ENCODE data around the gene RSAD1.
"Not testable (repeated sequence)": the region's sequence is repeated elsewhere in the genome, so short reads cannot be mapped to it uniquely, and the experiment has no call there.

RSAD1 gene

DNA sequence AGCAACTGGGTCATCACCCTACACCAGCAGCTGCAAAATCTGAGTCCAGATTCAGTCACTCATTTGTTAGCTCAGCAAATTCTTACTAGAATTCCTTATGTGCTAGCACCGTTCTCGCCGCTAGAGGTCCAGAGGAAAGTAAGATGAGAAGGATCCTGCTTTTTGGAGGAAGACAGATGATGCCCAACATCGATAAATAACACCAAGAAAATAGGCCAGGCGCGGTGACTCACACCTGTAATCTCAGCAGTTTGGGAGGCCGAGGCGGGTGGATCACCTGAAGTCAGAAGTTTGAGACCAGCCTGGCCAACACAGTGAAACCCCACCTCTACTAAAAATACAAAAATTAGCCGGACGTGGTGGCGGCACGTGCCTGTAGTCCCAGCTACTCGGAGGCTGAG, 5.9 kb upstream of the RSAD1 start:
- CTCF ChIA-PET, DNase-seq, H3K27ac Mint-ChIP-seq, H3K9me3 Mint-ChIP-seq, H3K4me3 Mint-ChIP-seq, H3K4me1 Mint-ChIP-seq, H3K36me3 Mint-ChIP-seq: not testable (repeated sequence)
- peaks cover 49% of the 10 kb centered on the region for H3K27me3 Mint-ChIP-seq

DNA sequence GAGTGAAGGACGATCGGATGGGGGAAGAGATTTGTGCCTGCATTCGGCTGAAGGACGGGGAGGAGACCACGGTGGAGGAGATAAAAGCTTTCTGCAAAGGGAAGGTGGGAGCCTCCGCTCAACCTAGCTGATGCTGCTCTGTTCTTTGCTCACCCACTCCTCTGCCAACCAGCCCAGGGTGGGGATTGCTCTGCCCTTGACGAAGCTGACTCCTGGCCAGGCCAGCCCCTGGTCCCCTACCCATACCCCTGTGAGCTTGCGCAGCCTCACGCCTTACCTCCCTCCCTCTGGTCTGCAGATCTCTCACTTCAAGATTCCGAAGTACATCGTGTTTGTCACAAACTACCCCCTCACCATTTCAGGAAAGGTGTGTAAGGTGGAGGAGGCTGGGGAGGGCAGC, 4.8 kb upstream of the RSAD1 start:
- no peak overlapping the region for H3K27ac Mint-ChIP-seq
- H3K4me3 Mint-ChIP-seq: no peak overlapping the region
- H3K9me3 Mint-ChIP-seq: no peaks in the 10 kb centered on the region
- peaks cover 6% of the 10 kb centered on the region for H3K4me1 Mint-ChIP-seq
- CTCF ChIA-PET: no interaction called here
- no peaks in the 10 kb centered on the region for H3K36me3 Mint-ChIP-seq
- no peak for DNase-seq
- peaks cover 43% of the 10 kb centered on the region for H3K27me3 Mint-ChIP-seq

DNA sequence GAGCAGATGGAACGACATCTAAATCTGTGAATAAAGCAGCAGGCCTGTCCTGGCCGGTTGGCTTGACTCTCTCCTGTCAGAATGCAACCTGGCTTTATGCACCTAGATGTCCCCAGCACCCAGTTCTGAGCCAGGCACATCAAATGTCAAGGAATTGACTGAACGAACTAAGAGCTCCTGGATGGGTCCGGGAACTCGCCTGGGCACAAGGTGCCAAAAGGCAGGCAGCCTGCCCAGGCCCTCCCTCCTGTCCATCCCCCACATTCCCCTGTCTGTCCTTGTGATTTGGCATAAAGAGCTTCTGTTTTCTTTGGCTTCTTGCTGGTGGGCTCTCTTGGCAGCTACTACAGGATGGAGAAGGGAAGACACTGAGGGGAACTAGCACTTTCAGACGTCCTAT, 4.1 kb upstream of the RSAD1 start:
- H3K4me3 Mint-ChIP-seq: no peak overlapping the region
- CTCF ChIA-PET: interaction anchor here (0.5 to 1.1 kb wide), 4 partner anchors 30 to 1565 kb away, joined by 3 read pairs; no protein-coding TSS in a partner anchor
- peaks cover 9% of the 10 kb centered on the region for H3K4me1 Mint-ChIP-seq
- H3K27me3 Mint-ChIP-seq: peaks cover 37% of the 10 kb centered on the region
- DNase-seq: no peak
- no peaks in the 10 kb centered on the region for H3K36me3 Mint-ChIP-seq
- H3K27ac Mint-ChIP-seq: no peak overlapping the region
- no peaks in the 10 kb centered on the region for H3K9me3 Mint-ChIP-seq

DNA sequence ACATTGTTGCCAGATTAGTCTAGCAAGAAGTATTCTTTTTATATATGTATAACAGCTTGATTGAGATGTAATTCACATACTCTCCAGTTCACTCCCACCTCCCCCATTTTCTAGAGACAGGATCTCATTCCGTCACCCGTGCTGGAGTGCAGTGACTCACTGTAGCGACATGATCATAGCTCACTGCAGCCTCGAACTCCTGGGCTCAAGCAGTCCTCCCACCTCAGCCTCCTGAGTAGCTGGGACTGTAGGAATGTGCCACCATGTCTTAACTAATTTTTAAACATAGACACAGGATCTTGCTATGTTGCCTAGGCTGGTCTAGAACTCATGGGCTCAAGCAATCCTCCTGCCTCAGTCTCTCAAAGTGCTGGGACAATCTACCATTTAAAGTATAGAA, 3.3 kb upstream of the RSAD1 start:
- peaks cover 18% of the 10 kb centered on the region for H3K4me1 Mint-ChIP-seq
- H3K27ac Mint-ChIP-seq: no peak overlapping the region
- H3K36me3 Mint-ChIP-seq: no peaks in the 10 kb centered on the region
- no peak overlapping the region for H3K4me3 Mint-ChIP-seq
- CTCF ChIA-PET: interaction anchor here (0.7 to 1.1 kb wide), 3 partner anchors 29 to 147 kb away, joined by 3 read pairs; no protein-coding TSS in a partner anchor
- no peaks in the 10 kb centered on the region for H3K9me3 Mint-ChIP-seq
- DNase-seq: no peak
- peaks cover 29% of the 10 kb centered on the region for H3K27me3 Mint-ChIP-seq

DNA sequence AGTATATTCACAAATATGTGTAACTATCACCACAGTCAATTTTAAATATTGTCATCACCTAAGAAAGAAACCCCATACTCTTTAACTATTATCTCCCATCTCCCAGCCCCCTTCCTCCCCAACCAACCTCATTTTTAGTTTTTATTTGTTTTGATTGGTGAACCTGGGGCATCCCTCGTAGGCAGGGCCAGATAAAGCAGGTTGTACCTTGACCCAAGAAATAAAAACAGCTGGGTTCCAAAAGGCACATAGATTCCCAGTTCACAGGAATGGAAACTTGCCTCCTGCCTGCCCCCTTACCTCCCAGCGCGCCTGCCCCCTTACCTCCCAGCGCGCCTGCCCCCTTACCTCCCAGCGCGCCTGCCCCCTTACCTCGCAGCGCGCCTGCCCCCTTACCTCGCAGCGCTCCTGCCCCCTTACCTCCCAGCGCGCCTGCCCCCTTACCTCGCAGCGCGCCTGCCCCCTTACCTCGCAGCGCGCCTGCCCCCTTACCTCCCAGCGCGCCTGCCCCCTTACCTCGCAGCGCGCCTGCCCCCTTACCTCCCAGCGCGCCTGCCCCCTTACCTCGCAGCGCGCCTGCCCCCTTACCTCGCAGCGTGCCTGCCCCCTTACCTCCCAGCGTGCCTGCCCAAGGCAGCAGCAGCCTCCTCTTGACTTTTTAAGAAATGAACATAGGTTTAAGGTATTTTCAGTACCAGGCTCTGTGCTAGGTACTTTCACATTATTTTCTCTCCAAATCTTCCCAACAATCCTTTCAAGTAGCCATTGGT, 2.7 kb upstream of the RSAD1 start:
- not testable (repeated sequence) for H3K4me3 Mint-ChIP-seq, H3K36me3 Mint-ChIP-seq, DNase-seq, H3K9me3 Mint-ChIP-seq, H3K27ac Mint-ChIP-seq
- H3K27me3 Mint-ChIP-seq: peaks cover 23% of the 10 kb centered on the region
- CTCF ChIA-PET: interaction anchor here (1.0 to 1.1 kb wide), 3 partner anchors 28 to 113 kb away, joined by 3 read pairs; no protein-coding TSS in a partner anchor
- H3K4me1 Mint-ChIP-seq: peaks cover 19% of the 10 kb centered on the region

DNA sequence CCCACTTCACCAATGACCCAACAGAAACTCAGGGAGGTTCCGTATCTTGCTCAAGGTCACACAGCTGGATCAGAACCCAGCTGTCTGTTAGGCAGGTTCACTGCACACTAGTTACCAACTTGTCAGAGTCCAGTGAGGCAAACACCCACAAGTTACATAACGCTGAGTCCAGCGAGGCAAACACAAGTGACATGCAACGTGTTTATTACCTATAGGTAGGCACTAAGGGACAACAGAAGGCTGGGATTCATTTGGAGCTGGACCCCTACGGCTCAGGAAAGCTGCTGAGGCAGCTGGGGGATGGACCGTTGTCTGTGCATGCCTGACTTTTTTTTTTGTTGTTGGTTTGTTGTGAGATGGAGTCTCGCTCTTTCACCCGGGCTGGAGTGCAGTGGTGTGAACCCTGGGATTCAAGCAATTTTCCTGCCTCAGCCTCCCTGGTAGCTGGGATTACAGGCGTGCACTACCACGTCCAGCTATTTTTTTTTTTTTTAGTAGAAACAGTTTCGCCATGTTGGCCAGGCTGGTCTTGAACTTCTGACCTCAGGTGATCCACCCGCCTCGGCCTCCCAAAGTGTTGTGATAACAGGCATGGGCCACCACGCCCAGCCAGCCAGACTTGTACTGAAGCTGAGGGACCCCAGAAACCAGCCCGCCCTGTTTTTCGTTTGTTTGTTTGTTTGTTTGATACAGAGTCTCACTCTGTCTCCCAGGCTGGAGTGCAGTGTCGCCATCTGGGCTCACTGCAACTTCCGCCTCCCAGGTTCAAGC, 1.9 kb upstream of the RSAD1 start:
- CTCF ChIA-PET: interaction anchor here (1.1 kb wide), 1 partner anchor 114 kb away, joined by 3 read pairs; no protein-coding TSS in a partner anchor

DNA sequence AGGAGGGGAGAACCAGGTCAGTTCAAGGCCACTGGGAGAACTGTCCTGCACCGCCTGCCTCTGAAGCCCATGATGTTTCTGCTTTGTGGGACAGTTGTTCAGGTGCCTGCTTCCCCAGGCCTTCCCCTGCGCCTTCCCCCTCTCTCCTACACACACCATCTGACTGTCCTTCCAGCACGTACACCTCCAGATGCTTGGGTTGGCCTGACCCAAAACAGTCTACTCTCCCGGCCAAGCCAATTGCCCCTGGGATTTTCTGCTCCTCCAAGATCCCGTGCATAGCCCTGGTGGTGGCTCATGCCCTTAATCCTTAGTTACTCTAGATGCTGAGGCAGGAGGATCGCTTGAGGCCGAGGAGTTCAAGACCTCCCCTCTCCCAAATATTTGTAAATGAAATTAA, 684 bp upstream of the RSAD1 start:
- CTCF ChIA-PET: interaction anchor here (0.6 to 2.5 kb wide), 6 partner anchors 23 to 1647 kb away, joined by 3 to 15 read pairs (median 7); partner anchors contain the start of genes ACSF2 and LRRC59
- peak overlapping the region; percentile 87 for H3K27ac Mint-ChIP-seq
- H3K9me3 Mint-ChIP-seq: no peaks in the 10 kb centered on the region

More for the DNA sequence above, 1.9 kb upstream of the RSAD1 start:
- no peaks in the 10 kb centered on the region for H3K9me3 Mint-ChIP-seq
- H3K36me3 Mint-ChIP-seq: no peaks in the 10 kb centered on the region
- H3K27ac Mint-ChIP-seq: no peak overlapping the region
- peaks cover 19% of the 10 kb centered on the region for H3K4me1 Mint-ChIP-seq
- no peak for DNase-seq
- H3K27me3 Mint-ChIP-seq: peaks cover 15% of the 10 kb centered on the region
- H3K4me3 Mint-ChIP-seq: no peak overlapping the region

DNA sequence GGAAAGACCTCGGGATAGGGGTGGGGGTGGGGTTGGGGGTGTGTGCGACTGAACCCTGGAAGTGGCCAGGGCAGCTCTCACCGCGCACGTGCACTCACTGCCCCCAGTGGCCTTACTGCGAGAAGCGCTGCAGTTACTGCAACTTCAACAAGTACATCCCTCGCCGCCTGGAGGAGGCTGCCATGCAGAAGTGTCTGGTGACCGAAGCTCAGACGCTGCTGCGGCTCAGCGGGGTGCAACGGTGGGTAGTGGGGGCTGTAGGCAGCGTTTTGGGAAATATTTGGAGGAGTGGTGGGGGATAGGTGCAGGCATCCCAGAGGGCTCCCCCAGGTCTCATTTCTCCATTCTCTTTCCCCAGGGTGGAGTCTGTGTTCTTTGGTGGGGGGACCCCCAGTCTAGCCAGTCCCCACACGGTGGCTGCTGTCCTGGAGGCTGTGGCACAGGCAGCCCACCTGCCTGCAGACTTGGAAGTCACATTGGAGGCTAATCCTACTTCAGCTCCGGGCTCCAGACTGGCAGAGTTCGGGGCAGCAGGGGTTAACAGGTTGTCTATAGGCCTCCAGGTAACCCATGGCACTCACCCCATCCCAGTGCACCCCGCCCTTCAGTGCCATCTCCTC, 972 bp downstream of the RSAD1 start:
- peak; percentile 80 for DNase-seq
- H3K27me3 Mint-ChIP-seq: peaks cover 12% of the 10 kb centered on the region
- H3K36me3 Mint-ChIP-seq: peaks cover 11% of the 10 kb centered on the region
- peaks cover 21% of the 10 kb centered on the region for H3K4me1 Mint-ChIP-seq
- CTCF ChIA-PET: interaction anchor here (0.8 to 2.5 kb wide), 20 partner anchors 8 to 281 kb away, joined by 3 to 15 read pairs (median 4); partner anchors contain the start of genes ACSF2, CHAD, COL1A1 and SPATA20
- H3K9me3 Mint-ChIP-seq: no peaks in the 10 kb centered on the region
- peak overlapping the region; percentile 84 for H3K27ac Mint-ChIP-seq
- peak overlapping the region; percentile 84 for H3K4me3 Mint-ChIP-seq

More for the DNA sequence above, 684 bp upstream of the RSAD1 start:
- Mint-ChIP-seq H3K4me3 (peak overlapping the region; percentile 84), H3K4me1 (peaks cover 21% of the 10 kb centered on the region), H3K27me3 (peaks cover 12% of the 10 kb centered on the region), H3K36me3 (peaks cover 6% of the 10 kb centered on the region)
- DNase-seq: no peak

DNA sequence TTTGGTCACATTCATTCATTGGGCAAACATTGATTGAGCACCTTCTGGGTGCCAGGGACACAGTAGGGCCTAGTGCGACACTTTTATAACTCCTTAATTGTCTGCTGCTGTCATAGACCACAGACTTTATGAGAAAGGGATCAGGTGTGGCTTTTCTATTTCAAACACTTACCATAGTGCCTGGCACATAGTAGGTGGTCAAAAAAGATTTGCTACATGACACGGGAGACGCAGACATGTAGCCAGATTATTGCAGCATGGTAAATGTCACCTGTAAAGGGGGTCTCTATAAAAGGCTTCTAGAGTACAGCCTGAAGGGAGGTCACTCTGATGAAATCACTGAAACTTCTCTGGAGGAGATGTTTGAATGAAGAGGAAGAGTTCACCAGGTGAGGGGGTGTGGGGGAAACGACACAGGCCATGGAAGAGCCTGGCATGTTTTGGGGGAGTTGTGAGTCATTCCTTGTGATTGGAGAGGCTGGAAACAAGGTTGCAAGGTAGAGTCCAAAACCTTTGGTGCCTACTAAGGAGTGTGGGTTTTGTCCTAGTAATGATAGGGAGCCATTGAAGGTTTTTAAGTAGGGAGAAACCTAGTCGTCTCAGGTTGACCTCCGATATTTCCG, 1.6 kb downstream of the RSAD1 start:
- Mint-ChIP-seq H3K4me3 (peak overlapping the region; percentile 84), H3K9me3 (no peaks in the 10 kb centered on the region), H3K36me3 (peaks cover 11% of the 10 kb centered on the region), H3K27me3 (peaks cover 12% of the 10 kb centered on the region), H3K4me1 (peaks cover 21% of the 10 kb centered on the region), H3K27ac (no peak overlapping the region)
- CTCF ChIA-PET: interaction anchor here (0.9 to 2.5 kb wide), 14 partner anchors 12 to 282 kb away, joined by 3 to 15 read pairs (median 4); partner anchors contain the start of genes CHAD and SPATA20
- DNase-seq: no peak

DNA sequence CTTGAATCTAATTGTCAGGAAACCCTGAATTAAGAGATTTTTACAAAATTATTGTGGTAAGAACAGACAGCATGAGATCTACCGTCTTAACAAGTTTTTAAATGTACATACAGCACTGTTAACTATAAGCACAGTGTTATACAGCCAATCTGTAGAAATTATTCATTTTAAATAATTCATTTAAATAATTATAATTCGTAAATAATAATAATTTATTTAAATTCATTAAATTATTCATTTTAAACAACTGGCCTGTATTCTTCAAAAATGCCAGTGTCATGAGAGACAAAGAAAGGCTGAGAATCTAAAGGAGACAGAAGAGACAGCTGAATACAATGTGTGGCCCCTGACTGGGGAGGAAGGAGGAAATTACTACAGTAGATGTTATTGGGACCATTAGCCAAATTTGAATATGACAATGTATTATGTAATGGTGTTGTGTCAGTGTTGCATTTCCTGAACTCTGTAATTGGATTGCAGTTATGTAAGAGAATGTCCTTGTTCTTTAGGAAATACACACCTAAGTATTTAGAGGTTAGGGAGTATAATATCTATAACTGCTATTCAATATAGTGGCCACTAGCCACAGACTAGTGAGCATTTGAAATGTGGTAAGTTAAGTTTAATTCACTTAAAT, 2.3 kb downstream of the RSAD1 start:
- no peaks in the 10 kb centered on the region for H3K9me3 Mint-ChIP-seq
- H3K4me3 Mint-ChIP-seq: no peak overlapping the region
- DNase-seq: no peak
- CTCF ChIA-PET: interaction anchor here (1.2 to 5.1 kb wide), 3 partner anchors 22 to 147 kb away, joined by 5 to 48 read pairs (median 44); no protein-coding TSS in a partner anchor
- H3K36me3 Mint-ChIP-seq: peaks cover 11% of the 10 kb centered on the region
- H3K27me3 Mint-ChIP-seq: peaks cover 12% of the 10 kb centered on the region
- no peak overlapping the region for H3K27ac Mint-ChIP-seq
- H3K4me1 Mint-ChIP-seq: peaks cover 21% of the 10 kb centered on the region

DNA sequence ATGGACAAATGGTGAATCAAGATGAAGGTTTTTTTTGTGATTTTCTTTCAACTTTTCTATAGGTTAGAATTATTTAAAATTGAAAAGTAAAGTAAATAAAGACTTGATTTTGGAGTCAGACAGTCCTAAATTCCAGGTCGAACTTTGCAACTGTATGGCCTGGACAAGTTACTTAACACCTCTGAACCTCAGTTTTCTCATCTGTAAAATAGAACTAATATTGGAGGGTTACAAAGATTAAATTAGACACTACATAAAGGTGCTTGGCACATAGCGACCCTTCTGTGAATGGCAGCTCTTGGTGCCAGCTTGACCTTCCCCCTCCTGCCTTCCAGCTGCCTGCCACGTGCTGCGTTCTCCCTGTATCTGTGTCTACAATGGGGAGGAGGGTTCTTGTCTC, 3.0 kb downstream of the RSAD1 start:
- CTCF ChIA-PET: interaction anchor here (0.7 to 5.1 kb wide), 8 partner anchors 16 to 213 kb away, joined by 3 to 48 read pairs (median 4); no protein-coding TSS in a partner anchor

DNA sequence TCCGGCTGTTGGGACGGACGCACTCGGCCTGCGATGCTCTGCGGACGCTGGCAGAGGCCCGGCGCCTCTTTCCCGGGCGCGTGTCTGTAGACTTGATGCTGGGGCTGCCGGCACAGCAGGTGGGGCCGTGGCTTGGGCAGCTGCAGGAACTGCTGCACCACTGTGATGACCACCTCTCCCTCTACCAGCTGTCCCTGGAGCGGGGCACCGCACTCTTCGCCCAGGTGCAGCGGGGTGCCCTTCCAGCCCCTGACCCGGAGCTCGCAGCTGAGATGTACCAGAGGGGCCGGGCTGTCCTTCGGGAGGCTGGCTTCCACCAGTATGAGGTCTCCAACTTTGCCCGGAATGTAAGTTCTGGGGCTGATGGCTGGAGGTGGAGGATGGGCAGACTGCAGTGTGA, 3.5 kb downstream of the RSAD1 start:
- no peak overlapping the region for H3K4me3 Mint-ChIP-seq
- CTCF ChIA-PET: interaction anchor here (0.7 to 5.1 kb wide), 8 partner anchors 15 to 212 kb away, joined by 3 to 48 read pairs (median 4); no protein-coding TSS in a partner anchor
- peaks cover 11% of the 10 kb centered on the region for H3K36me3 Mint-ChIP-seq
- DNase-seq: no peak
- H3K9me3 Mint-ChIP-seq: no peaks in the 10 kb centered on the region
- peaks cover 21% of the 10 kb centered on the region for H3K4me1 Mint-ChIP-seq
- no peak overlapping the region for H3K27ac Mint-ChIP-seq
- peaks cover 4% of the 10 kb centered on the region for H3K27me3 Mint-ChIP-seq

More for the DNA sequence above, 3.0 kb downstream of the RSAD1 start:
- H3K27ac Mint-ChIP-seq: no peak overlapping the region
- H3K4me1 Mint-ChIP-seq: peaks cover 21% of the 10 kb centered on the region
- no peaks in the 10 kb centered on the region for H3K9me3 Mint-ChIP-seq
- H3K4me3 Mint-ChIP-seq: no peak overlapping the region
- H3K27me3 Mint-ChIP-seq: peaks cover 8% of the 10 kb centered on the region
- no peak for DNase-seq
- H3K36me3 Mint-ChIP-seq: peaks cover 11% of the 10 kb centered on the region

DNA sequence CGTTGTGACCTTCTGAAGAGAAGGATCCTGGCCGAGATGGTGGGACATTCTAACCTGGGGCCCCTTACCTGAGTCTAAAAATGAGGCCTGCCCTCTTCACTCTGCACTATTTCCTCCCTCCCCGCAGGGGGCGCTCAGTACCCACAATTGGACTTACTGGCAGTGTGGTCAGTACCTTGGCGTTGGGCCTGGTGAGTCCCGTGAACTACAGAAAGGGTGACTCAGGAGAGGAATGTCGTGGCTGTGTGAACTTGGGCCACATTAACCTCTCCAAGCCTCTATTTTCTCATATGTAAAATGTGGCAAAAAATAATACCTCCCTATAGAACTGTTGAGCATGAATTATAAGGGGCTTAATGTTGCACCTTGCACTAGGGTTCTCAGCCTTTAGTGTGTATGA, 3.9 kb downstream of the RSAD1 start:
- peaks cover 11% of the 10 kb centered on the region for H3K36me3 Mint-ChIP-seq
- CTCF ChIA-PET: interaction anchor here (0.6 to 5.1 kb wide), 12 partner anchors 15 to 252 kb away, joined by 3 to 48 read pairs (median 3); partner anchors contain the start of gene EPN3
- no peaks in the 10 kb centered on the region for H3K9me3 Mint-ChIP-seq

More for the DNA sequence above, 3.9 kb downstream of the RSAD1 start:
- H3K4me1 Mint-ChIP-seq: peaks cover 21% of the 10 kb centered on the region
- no peak overlapping the region for H3K27ac Mint-ChIP-seq
- peak; percentile 83 for DNase-seq
- H3K27me3 Mint-ChIP-seq: peaks cover 4% of the 10 kb centered on the region
- H3K4me3 Mint-ChIP-seq: no peak overlapping the region

Measured in activated naive CD4-positive, alpha-beta T cell treated with anti-CD3 and anti-CD28 coated beads, Interleukin-2, amount 10 ng/mL, durations not matched to agents 7 days and 5 days (primary cell).